Measurements from ENCODE around the gene RNF41. TPM values are rescaled to one million over a fixed set of nuclear protein-coding genes. Genes with fewer than 3 reads are reported as not detected.
"Not testable (repeated sequence)": the region's sequence is repeated elsewhere in the genome, so short reads cannot be mapped to it uniquely, and the experiment has no call there.

The RNF41 gene
- total RNA-seq, 1 donor from 2014 or later, result 50.8 TPM

DNA sequence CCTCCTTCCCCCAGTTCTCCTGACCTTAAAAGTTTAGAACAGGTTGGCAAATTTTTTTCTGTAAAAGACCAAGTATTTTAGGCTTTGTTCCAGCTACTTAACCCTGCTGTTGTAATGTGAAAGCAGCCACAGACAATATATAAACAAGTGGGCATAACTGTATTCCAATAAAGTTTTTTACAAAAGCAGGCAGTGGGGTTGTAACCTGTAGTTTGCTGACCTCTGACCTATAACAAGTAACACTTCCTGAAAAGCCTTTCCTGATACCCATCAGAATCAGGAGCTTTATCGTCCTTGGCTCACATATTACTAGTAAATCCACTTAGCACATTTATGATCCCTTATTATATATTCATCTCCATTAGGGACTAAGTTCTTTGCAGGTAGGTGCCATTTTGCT, 19.4 kb downstream of the RNF41 start:
- TF ChIP-seq CTCF (IDR thresholded peaks at IDR 0.05; ENCODE audit: unreplicated experiment), result no peak
- Mint-ChIP-seq H3K36me3 (ENCODE audit: insufficient read depth) (peaks cover 8% of the 10 kb centered on the region), H3K9me3 (ENCODE audit: low read depth) (no peaks in the 10 kb centered on the region), H3K4me1 (ENCODE audit: low read depth) (peaks cover 1% of the 10 kb centered on the region), H3K4me3 (ENCODE audit: low read depth) (no peak overlapping the region), H3K27ac (peak overlapping the region; percentile 23), H3K27me3 (no peaks in the 10 kb centered on the region)
- no peak for DNase-seq (ENCODE audit: low spot score, unreplicated experiment)

DNA sequence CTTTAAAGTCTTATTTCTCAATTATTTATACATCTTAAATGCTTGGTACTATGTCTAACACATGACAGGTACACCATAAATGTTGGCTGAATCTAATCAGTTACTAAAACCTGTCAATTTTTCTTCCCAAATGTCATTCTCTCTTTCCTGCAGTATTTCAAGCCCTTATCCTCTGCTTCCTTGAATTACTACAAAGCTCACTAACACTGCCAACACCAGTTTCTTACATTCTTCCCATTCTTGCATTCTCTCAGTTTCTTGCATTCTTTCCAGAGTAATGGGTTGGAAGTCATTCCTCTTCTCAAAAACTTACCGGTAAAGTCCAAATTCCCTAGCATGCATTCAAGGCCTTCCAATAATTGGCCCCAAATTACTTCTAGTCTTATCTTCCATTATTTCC, 22.9 kb downstream of the RNF41 start:
- H3K9me3 Mint-ChIP-seq (ENCODE audit: low read depth), result no peaks in the 10 kb centered on the region
- no peak for TF ChIP-seq CTCF (IDR thresholded peaks at IDR 0.05; ENCODE audit: unreplicated experiment)
- no peak overlapping the region for H3K27ac Mint-ChIP-seq
- H3K36me3 Mint-ChIP-seq (ENCODE audit: insufficient read depth), result no peaks in the 10 kb centered on the region
- DNase-seq (ENCODE audit: low spot score, unreplicated experiment), result no peak
- H3K4me3 Mint-ChIP-seq (ENCODE audit: low read depth), result no peak overlapping the region
- H3K27me3 Mint-ChIP-seq, result no peaks in the 10 kb centered on the region
- peaks cover 1% of the 10 kb centered on the region for H3K4me1 Mint-ChIP-seq (ENCODE audit: low read depth)

GRCh38 chr12:56197921-56198635, 23.6 kb downstream of the RNF41 start:
- Mint-ChIP-seq H3K27ac (peak overlapping the region; percentile 11), H3K4me3 (ENCODE audit: low read depth) (no peak overlapping the region), H3K4me1 (ENCODE audit: low read depth) (peaks cover 4% of the 10 kb centered on the region), H3K27me3 (no peaks in the 10 kb centered on the region), H3K36me3 (ENCODE audit: insufficient read depth) (peaks cover 2% of the 10 kb centered on the region), H3K9me3 (ENCODE audit: low read depth) (no peaks in the 10 kb centered on the region)
- no peak for TF ChIP-seq CTCF (IDR thresholded peaks at IDR 0.05; ENCODE audit: unreplicated experiment)
- DNase-seq (ENCODE audit: low spot score, unreplicated experiment), result no peak

GRCh38 chr12:56196818-56197550, 24.7 kb downstream of the RNF41 start:
- H3K4me3 Mint-ChIP-seq (ENCODE audit: low read depth); H3K4me1 Mint-ChIP-seq (ENCODE audit: low read depth); H3K27ac Mint-ChIP-seq; H3K36me3 Mint-ChIP-seq (ENCODE audit: insufficient read depth); DNase-seq (ENCODE audit: low spot score, unreplicated experiment); H3K9me3 Mint-ChIP-seq (ENCODE audit: low read depth); H3K27me3 Mint-ChIP-seq: not testable (repeated sequence)

GRCh38 chr12:56193025-56193578, 28.6 kb downstream of the RNF41 start:
- peak; percentile 85 for TF ChIP-seq CTCF (IDR thresholded peaks at IDR 0.05; ENCODE audit: unreplicated experiment)
- DNase-seq (ENCODE audit: low spot score, unreplicated experiment), result peak; percentile 39
- H3K36me3 Mint-ChIP-seq (ENCODE audit: insufficient read depth), result peaks cover 2% of the 10 kb centered on the region
- peaks cover 7% of the 10 kb centered on the region for H3K4me1 Mint-ChIP-seq (ENCODE audit: low read depth)
- H3K27me3 Mint-ChIP-seq, result no peaks in the 10 kb centered on the region
- H3K27ac Mint-ChIP-seq, result peak overlapping the region; percentile 70
- H3K4me3 Mint-ChIP-seq (ENCODE audit: low read depth), result peak overlapping the region; percentile 24
- H3K9me3 Mint-ChIP-seq (ENCODE audit: low read depth), result no peaks in the 10 kb centered on the region
